Measurements from ENCODE around the gene ADAM10.

The ADAM10 gene

DNA sequence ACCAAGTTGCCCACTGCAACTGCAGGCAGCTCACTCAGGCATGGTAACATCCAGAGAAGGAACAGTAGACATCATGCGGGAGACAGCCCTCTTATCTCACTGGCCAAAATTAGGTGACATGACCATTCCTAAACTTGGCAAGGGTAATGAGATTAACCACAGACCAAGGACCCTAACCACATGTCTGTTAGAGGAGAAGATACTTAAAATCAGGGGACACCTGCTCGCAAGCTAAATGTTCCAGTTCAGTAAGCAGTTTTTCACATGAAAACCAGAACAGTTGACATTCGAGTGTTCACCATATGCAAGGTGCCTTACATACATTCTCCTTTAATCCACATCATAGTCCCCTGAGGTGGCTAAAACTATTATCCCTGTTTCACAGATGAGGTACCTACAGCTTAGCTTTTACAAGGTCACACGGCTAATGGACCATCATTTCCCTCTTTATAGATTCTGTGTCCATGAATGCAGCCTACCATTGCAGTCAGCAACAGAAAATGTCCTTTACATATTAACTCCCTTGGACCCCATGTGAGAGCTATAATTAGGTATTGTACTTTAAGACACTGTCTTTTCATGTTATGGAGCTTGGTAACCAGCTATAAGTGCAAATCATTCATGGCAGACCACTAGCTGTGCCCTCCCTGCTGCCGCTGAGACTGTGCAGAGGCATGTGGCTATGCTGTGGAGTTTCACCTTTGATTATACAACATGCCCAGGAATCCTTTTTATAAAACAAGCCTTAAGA lies 163.6 kb downstream of the ADAM10 start:
- in situ Hi-C loops (cut with MboI; ENCODE audit: low sequenced_read_pairs): no loop called here

DNA sequence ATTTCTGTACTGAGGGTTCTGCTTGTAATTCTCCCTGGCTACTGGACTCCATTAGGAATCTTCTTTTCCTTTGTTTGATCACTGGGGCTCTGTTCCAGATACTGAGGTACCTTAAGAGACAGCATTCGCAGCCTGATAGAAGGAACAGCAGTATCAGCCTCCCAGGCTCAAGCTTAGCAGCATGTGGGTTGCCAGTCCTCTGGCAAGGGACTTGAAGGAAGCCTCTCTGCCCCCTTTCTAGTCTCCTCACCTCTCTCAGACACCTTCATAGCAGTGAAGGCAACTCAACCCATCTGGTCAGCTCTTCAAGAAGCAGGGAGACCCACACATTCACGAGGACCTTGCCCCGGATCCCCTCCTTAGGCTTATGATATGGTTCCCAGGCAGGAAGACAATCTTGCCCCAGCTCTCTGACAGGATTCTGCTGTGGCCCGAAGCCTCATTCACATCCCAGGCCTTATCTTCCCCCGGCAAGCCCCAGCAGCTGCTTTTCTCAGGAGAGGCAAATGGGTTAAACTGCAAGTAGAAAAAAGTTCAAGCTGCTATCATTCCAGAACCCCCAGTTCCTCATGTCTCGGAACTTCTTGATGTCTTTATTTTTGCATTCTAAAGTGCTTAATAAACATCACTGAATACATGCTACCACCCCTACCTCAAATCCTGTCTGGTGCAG lies 164.6 kb downstream of the ADAM10 start:
- in situ Hi-C loops (cut with MboI; ENCODE audit: low sequenced_read_pairs): no loop called here

DNA sequence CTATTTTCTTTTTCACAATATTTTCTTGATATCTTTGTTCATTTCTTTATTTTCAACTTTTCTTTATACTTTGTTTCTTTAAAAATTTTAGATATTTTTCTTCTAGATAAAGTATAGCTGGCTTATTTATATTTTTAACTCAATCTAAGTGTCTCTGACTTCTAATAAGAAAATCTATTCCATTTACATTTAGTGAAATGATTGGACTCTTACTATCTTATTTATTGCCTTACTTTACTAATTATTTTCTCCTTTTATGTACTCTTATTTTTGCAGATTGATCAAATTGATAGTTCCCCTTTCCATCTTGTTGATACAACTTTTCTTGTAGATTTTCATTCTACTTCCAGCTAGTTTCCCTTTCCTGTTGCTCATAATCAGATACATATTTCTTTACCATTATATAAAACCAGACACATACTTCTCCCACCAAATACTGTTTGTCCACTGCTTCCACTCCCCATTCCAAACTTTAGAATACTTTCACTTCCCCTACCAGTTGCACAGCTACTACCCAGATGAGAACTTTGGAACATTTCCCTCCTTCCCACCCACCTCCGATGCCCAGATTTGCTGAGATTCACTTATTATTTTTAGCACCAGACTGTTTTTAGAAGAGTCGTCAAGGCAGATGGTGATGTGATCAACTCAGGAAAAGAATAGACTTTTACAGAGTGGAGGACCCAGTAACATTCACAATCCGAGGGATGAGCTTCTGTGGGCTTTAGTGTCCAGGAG lies 166.2 kb downstream of the ADAM10 start:
- in situ Hi-C loops (cut with MboI; ENCODE audit: low sequenced_read_pairs): no loop called here

DNA sequence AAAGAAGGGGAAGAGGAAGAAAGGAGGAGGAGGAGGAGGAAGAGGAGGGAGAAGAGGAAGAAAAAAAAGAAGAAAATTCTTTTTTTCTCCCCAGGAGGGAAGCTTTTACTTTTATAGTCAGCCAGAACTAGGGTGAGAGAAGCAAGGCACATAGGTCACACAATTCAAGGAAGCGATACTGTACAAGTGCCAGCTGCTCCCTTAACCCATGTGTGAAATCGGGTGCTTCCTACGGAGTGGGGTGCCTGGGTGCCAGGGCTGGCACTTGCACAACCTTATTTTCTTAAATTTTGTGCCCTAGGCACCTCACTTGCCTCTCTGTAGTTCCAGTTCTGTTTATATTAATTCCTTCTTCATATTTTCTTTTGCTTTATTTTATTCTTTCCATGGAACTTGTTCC lies 167.3 kb downstream of the ADAM10 start:
- in situ Hi-C loops (cut with MboI; ENCODE audit: low sequenced_read_pairs): no loop called here

DNA sequence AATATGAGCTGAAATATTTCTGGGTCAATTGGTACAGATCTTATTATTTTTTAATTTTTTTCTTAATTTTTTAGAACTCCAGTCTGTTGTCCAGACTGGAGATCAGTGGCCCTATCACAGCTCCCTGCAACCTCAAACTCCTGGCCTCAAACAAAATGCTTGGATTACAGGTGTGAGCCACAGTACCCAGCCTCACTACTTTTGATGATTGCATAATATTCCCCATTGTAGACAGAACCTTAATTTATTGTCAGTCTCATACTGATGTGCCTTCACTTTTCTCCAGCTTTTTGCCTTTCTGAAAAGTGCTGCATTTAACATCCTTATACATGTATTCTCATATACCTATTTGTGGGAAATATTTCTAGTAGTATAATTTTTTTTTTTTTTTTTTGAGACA lies 172.8 kb downstream of the ADAM10 start:
- in situ Hi-C loops (cut with MboI; ENCODE audit: low sequenced_read_pairs): no loop called here

DNA sequence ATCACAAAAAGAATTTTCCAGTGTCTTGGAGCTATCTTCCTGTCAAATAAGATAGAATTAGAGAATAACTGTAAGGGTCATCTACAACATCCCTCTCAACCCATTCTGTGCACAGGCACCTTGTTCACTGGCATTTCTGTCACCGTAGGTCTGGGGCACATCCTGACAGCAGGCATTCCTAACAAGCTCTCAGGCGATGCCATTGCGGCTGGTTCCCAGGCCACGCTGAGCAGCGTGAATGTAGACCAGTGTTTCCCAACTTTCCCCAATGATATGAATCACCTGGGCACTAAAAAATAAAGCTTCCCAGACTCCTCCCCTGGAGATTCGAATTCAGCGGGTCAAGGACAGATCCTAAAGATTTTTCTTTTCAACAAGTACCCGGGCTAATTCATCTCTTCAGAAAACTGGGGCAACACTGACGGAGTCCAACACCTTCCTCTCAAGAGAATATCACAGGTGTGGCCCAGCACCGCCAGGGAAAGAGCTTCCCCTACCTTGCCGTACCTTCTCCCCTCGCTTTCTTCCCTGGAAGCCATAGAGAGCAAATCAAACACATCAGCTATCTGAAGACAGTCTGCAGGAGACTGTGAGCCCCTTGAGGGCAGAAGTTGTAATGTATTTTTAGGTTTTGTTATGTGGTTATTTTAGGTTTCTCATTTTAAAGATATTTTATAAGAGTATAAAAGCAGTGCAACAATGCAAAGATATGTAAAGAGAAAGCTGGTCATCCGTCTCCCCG lies 174.3 kb downstream of the ADAM10 start:
- in situ Hi-C loops (cut with MboI; ENCODE audit: low sequenced_read_pairs): no loop called here

DNA sequence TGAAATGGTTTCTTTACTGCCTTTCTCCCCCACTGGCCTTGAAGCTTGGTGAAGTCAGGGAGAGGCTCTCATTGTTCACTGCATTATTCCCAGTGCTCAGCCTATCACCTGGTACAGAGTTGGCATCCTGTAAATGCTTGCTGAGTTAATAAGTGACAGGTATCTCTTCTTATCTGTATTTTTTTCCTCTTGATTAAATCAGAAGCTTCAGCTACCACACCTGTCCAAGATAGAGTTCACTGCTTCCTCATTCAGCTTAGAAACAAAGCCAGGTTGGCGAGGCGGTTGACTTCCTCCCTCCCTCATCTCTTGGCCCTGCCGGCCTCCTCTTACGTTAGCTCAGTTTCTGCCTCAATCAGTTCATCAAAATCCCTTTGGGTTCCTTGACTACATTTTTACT lies 174.9 kb downstream of the ADAM10 start:
- in situ Hi-C loops (cut with MboI; ENCODE audit: low sequenced_read_pairs): no loop called here

DNA sequence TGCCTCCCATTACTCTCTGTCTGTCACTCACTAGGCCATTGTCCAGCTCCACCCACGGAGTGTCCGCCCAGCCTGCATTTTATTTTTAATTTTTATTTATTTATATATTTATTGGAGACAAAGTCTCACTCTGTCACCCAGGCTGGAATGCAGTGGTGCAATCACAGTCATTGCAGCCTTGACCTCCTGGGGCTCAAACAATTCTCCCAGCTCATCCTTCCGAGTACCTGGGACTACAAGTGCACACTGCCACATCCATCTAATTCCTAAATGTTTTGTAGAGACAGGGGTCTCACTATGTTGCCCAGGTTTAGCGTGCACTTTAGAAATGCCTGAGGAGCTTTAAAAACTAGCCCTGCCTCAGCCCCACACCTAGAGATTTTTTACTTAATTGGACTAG lies 176.2 kb downstream of the ADAM10 start:
- in situ Hi-C loops (cut with MboI; ENCODE audit: low sequenced_read_pairs): no loop called here

DNA sequence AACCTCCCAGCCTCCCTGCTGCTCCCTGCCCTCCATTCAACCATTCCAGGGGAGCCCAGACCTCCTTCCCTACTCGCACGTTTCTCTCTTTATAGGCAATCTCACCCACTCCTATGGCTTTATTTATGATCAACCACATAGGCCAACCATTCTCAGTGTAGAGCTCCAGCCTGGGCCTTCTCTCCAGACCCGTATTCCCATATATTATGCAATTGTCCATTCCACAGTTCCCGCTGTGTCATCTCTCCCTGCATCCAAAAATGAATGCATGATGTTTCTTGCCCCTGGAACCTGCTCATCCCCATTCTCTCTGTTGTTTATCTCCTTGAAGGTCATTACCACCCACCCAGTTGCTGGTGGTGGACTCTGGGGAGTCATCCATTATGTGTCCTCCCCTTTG lies 177.0 kb downstream of the ADAM10 start:
- in situ Hi-C loops (cut with MboI; ENCODE audit: low sequenced_read_pairs): no loop called here

DNA sequence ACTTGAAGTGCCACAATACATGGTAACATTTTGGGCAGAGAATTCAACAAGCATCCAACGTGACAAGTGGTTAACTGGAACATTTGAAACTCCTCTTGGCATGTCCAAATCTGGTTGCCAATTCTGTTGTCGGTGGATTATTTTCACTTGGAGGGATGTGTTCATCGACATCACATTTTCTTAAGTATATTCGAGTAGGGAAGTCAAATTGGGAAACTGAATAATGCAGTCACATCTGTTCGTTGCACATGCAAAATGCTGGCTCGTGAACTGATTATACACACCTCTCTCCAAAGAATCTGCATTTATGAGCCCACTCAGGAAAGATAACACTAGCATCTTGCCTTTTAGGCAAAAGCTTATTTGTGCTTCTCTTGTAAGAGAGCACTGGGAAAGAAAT lies 178.0 kb downstream of the ADAM10 start:
- in situ Hi-C loops (cut with MboI; ENCODE audit: low sequenced_read_pairs): no loop called here

DNA sequence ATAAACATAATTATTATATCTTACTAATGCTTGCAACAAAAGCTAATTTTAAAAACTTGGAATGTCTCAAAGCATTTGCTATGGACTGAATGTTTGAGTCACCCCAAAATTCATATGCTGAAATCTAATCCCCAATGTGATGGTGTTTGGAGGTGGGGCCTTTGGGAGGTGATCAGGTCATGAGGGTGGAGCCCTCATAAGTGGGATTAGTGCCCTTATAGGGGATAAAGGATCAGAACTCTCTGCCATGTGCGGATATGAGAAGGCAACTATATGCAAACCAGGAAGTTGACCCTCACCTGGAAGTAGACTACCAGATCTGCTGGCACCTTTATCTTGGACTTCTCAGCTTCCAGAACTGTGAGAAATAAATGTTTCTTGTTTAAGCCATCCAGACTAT lies 180.1 kb downstream of the ADAM10 start:
- in situ Hi-C loops (cut with MboI; ENCODE audit: low sequenced_read_pairs): no loop called here

DNA sequence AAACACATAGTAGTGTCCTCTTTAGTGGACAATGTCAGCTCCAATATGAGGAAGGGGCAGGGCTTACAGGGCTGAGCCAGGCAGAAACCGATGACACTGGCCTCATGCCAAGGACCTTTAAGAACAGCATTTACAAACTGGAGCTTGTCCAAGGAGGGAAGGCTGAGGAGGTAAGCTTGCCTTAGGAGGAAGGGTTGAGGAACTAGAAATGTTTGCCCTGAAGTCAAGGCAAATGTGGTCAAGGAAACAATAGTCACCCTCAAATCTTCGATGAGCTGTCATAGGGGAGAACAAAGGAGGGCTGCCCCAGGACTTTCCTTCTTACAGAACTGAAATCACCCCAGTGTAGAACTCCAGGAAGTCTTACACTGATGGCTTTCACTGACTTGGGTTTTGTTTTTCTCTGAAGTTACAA lies 181.3 kb downstream of the ADAM10 start:
- in situ Hi-C loops (cut with MboI; ENCODE audit: low sequenced_read_pairs): no loop called here

DNA sequence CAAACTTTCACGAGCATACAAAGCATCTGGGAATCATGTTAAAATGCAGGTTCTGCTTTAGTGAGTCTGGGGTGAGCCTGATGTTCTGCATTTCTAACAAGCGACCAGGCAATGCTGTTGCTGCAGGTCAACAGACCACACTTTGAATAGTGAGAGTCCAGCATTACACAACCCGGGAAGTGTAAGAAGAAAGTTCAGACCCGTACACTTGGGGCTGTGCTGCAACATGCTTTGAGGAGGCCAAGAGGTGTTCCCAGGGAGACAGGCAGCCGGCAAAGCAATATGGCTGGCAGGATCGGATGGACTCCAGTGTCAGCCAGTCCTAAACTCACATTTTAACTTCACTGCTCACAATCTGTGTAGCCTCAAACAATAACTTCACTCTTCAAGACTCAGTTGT lies 183.5 kb downstream of the ADAM10 start:
- in situ Hi-C loops (cut with MboI; ENCODE audit: low sequenced_read_pairs): no loop called here

DNA sequence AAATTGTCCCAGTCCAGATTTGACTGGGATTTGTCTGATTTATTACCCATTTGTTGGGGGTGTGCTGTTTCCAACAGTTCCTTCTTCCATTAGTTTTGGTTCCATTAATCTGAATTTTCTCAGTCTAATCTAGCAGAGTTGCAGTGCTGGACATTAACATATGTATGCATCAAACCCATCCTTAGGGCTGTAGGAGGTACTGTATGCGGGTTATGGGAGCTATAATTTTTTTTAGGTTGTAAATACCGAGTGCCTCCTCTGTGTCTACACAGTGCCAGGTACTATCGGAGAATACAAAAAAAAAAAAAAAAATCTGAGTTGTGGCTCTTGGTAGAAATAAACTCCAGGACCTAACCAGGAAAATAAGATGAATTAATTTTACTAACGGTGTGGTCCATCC lies 183.9 kb downstream of the ADAM10 start:
- in situ Hi-C loops (cut with MboI; ENCODE audit: low sequenced_read_pairs): no loop called here

DNA sequence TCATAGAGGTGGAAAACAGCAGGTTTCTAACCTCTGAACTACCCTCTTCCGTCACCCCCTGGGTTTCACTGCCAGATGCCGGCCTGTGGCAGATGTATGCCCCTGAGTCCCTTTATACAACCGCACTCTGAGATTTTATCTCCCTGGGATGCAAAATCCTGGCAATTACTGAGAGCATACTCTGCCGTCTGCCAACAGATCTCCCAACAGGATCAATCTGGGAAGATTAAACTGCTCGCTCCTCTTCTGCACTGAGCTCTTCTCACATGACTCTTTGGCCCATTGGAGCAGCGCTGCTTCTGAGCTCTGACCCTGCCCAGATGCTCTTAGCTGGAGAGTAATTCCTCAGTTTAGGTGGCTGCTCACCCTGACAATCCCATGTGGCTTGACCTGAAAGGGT lies 184.5 kb downstream of the ADAM10 start:
- in situ Hi-C loops (cut with MboI; ENCODE audit: low sequenced_read_pairs): no loop called here

DNA sequence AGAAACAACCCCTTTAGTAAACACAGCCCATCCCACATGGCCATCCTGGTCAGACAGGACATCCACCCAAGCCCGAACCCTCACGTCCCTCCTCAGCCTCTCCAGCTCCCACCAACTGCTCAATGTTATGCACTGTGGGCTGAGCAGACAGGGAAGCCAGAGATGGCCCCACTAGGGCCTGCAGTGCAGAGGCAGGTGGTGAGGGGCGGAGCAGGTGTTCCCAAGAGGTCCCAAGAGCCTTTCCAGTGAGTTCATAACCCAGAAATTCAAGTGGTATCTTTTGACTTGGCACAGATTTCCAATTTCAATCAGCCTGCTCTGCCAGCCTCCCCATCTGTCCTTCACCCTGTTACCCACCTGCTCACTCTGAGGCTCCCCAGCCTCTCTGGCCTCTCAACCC lies 187.4 kb downstream of the ADAM10 start:
- in situ Hi-C loops (cut with MboI; ENCODE audit: low sequenced_read_pairs): no loop called here

DNA sequence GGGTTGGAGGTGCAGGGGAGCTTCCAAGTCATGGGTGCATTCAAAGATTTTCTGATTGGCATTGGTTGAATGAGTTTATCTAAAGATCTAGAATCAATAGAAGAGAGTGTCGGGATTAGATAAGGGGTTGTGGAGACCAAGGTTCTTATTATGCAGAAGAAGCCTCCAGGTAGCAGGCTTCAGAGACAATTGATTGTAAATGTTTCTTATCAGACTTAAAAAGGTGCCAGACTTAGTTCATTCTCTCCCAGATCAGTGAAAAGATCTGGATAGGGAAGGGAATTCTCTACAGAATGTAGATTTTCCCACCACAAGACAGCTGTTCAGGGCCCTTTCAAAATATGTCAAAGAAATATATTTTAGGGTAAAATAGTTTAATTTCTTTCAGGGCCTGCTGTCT lies 188.2 kb downstream of the ADAM10 start:
- in situ Hi-C loops (cut with MboI; ENCODE audit: low sequenced_read_pairs): no loop called here

DNA sequence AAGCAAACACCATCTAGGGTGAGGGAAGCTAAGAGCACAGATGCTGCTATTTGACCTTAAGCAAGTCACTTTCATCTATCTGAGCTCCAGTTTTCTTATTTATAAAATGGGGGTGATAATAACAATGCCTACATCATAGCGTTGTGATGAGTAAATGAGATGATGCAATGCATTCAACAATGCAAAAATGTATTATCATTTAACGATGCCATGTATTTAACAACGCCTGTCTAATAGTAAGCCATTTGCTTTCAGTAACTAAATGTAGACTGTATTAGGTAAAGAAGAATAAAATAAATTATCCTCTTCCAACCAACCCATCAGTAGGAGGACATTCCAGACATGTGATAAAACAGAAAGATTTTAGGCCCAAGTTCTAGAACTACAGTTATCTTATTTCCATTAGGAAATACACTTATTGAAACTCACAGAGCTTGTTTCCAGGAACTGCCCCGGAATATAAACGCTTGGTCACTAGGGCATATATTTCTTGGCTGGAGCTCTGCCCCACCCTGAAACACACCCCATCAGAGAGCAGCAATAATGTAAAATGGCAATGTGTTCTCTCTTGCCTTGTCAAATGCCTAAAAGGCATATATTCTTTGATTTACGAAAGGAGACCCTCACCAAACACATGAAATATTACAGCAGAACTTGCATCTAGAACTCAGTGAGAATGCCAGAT lies 189.5 kb downstream of the ADAM10 start:
- in situ Hi-C loops (cut with MboI; ENCODE audit: low sequenced_read_pairs): no loop called here

DNA sequence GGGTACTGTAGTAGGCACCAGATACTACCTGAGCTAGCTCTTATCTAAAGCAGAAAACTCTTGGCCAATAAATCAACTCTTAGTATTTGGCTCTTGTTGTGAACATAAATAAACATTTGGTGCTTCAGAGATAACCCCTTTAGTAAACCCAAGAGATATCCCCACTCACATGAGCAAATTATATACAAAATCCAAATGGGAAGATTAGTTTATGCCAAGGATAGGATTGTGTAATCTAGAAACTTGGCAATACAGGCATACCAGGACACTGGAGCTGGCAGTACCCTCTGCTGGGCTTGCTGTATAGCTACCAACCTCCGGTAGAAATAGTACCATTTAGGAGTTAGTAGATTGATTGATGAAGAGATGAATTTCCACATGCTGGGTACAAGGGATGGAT lies 190.7 kb downstream of the ADAM10 start:
- in situ Hi-C loops (cut with MboI; ENCODE audit: low sequenced_read_pairs): no loop called here

DNA sequence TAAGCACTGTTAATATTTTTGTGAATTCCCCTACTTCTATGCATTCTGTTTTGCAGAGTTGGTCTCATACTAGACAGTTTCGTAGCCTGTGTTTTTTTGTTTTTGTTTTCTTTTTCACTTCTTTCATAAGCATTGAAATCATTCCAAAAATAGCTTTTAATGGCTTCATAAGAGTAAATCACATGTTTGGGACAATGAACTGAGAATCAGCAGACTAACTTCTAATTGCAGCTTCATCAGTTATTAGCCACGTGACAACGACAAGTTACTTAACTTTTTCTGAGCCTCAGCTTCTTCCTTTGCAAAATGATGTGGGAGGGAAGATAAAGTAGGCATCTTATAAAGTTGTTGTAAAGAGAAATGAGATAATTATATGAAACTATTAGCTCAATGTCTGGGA lies 193.0 kb downstream of the ADAM10 start:
- in situ Hi-C loops (cut with MboI; ENCODE audit: low sequenced_read_pairs): no loop called here

DNA sequence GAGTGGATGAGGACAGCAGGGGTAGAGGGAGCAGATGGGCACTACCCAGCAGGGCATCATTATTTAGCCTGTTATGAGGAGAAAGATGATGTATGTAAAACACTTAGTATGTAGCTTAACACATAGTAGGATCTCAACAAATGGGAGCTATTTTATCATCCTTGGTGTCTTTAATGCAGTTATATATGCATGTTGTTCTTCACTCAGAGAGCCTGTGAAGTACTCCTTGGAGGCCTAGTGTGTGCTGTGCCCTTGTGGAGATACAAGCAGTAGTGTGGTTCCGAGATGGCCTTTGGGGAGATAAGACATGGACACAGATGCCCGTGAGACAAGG lies 193.5 kb downstream of the ADAM10 start:
- in situ Hi-C loops (cut with MboI; ENCODE audit: low sequenced_read_pairs): no loop called here
